Measurements from ENCODE around the gene PPM1K. TPM values are rescaled to one million over a fixed set of nuclear protein-coding genes. Genes with fewer than 3 reads are reported as not detected.

Gene PPM1K
- total and polyA plus RNA-seq, 12 donors: 4.1 to 53.5 (median 23.6) TPM

GRCh38 chr4:88275949-88276515, 8.3 kb downstream of the PPM1K start:
- intact Hi-C loops (cut with DNase I): no loop called here
- H3K4me1 ChIP-seq (replicated peaks in 1 of 2): peaks cover 0 to 26% of the 10 kb centered on the region in 2 donors
- peak overlapping the region in 2 of 5 donors; percentile 10 to 20 for H3K27ac ChIP-seq
- no peaks in the 10 kb centered on the region for H3K27me3 ChIP-seq
- TF ChIP-seq POLR2A (IDR thresholded peaks at IDR 0.05): no peak
- no peak for TF ChIP-seq CTCF (IDR thresholded peaks at IDR 0.05)
- no peak for DNase-seq
- H3K36me3 ChIP-seq (replicated peaks in 1 of 2): no peaks in the 10 kb centered on the region
- H3K4me3 ChIP-seq: no peak overlapping the region
- 49 to 63% (median 56%) methylated on average over 4 of the region's 4 CpGs for WGBS, 4 donors
- H3K9me3 ChIP-seq (replicated peaks in 1 of 3): no peaks in the 10 kb centered on the region

GRCh38 chr4:88275516-88275915, 8.8 kb downstream of the PPM1K start:
- Histone ChIP-seq H3K9me3 (replicated peaks in 1 of 3) (no peaks in the 10 kb centered on the region), H3K4me1 (replicated peaks in 1 of 2) (peaks cover 0 to 22% of the 10 kb centered on the region in 2 donors), H3K4me3 (no peak overlapping the region), H3K27ac (peak overlapping the region in 2 of 5 donors; percentile 10 to 20), H3K36me3 (replicated peaks in 1 of 2) (no peaks in the 10 kb centered on the region), H3K27me3 (no peaks in the 10 kb centered on the region)
- 24 to 38% (median 32%) methylated on average over 1 of the region's 1 CpG for WGBS, 4 donors
- TF ChIP-seq POLR2A (IDR thresholded peaks at IDR 0.05) (no peak), CTCF (IDR thresholded peaks at IDR 0.05) (no peak)
- intact Hi-C loops (cut with DNase I): no loop called here
- DNase-seq: peak in 1 of 7 donors; percentile 19

GRCh38 chr4:88268913-88269312, 15.4 kb downstream of the PPM1K start:
- Histone ChIP-seq H3K27me3 (no peaks in the 10 kb centered on the region), H3K27ac (no peak overlapping the region), H3K4me1 (replicated peaks in 1 of 2) (no peaks in the 10 kb centered on the region), H3K9me3 (replicated peaks in 1 of 3) (no peaks in the 10 kb centered on the region), H3K4me3 (no peak overlapping the region), H3K36me3 (replicated peaks in 1 of 2) (peaks cover 0 to 10% of the 10 kb centered on the region in 2 donors)
- TF ChIP-seq POLR2A (IDR thresholded peaks at IDR 0.05) (no peak), CTCF (IDR thresholded peaks at IDR 0.05) (no peak)
- intact Hi-C loops (cut with DNase I): no loop called here
- no peak for DNase-seq
- WGBS, 4 donors: 89 to 97% (median 92%) methylated on average over 1 of the region's 1 CpG

- Histone ChIP-seq H3K36me3 (replicated peaks in 1 of 2) (peaks cover 0 to 10% of the 10 kb centered on the region in 2 donors), H3K27ac (no peak overlapping the region), H3K4me3 (no peak overlapping the region), H3K4me1 (replicated peaks in 1 of 2) (no peaks in the 10 kb centered on the region), H3K9me3 (replicated peaks in 1 of 3) (no peaks in the 10 kb centered on the region), H3K27me3 (no peaks in the 10 kb centered on the region)
- intact Hi-C loops (cut with DNase I): no loop called here
- TF ChIP-seq CTCF (IDR thresholded peaks at IDR 0.05): no peak
- no peak for TF ChIP-seq POLR2A (IDR thresholded peaks at IDR 0.05)
- DNase-seq: no peak
- 98 to 100% (median 100%) methylated on average over 1 of the region's 1 CpG for WGBS, 4 donors
These were observed 20.0 kb downstream of the PPM1K start for GRCh38 chr4:88264336-88264735.
